NAMALWA (cell line): ENCODE data around the gene TBC1D20.

Source experiments
- DNase-seq: peaks from one replicate; pipeline ENCODE4 v3.0.0-alpha.2; 2015; ENCODE audit warnings: low spot score

The TBC1D20 gene

GRCh38 chr20:437787-438486, 24.4 kb downstream of the TBC1D20 start:
- DNase-seq = no peak

GRCh38 chr20:436476-436875, 25.9 kb downstream of the TBC1D20 start:
- no peak for DNase-seq

DNA sequence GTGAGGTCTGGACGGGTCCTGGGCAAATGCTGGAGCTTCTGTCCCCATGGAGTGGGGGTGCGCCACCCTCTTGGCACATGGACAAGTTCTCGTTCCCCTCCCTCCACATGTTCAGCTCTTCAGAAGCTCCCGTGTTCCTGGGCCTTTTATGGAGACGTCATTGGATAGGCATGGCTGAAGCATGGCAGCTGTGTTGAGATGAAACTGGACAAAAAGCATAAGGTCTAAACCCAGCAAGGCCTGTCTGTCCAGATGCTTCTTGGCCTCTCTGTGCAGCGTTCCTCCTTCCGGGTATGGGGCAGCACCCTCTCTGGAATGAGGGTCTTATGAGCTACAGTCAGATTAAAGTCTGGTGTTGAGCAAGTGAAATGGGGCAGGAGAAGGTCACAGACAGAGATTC, 26.8 kb downstream of the TBC1D20 start:
- no peak for DNase-seq

DNA sequence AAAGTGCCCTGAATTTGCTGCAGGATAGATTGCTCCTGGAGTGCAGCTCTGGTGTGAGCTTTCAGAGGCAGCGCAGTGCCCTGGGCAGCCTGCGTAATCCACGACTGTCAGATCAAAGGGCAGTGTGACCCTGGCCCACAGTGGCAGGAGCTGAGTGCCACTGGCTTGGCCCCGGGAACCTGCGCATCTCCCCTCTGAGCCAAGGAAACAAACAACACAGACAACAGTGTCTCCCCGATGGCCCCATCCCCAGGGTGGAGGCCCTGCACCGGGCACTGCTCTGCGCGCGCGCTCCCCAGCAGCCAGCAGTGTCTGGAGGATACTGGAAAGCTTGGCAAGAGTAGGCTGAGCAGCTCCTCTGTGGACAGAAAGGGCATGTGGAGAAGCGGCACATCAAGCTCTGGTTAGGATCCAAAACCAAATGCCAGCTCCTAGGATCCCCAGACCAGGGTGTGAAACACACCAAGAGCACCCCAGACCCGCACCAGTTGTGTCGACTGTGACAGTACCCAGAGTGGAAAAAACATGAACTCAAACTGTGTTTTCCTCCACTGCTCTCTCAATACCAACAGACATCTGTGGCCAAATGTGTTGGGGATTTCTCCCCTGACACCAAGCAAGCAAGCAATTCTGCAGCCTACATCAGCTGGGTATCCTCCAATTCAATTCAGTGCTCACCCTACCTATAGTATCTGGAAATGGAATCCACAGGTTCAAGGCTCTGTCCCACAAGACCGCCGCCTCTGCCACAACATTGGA, 27.5 kb downstream of the TBC1D20 start:
- DNase-seq = no peak

- DNase-seq = no peak
Measured at GRCh38 chr20:434221-434620, 28.1 kb downstream of the TBC1D20 start.

- no peak for DNase-seq
Measured at GRCh38 chr20:433300-433975, 28.9 kb downstream of the TBC1D20 start.

DNA sequence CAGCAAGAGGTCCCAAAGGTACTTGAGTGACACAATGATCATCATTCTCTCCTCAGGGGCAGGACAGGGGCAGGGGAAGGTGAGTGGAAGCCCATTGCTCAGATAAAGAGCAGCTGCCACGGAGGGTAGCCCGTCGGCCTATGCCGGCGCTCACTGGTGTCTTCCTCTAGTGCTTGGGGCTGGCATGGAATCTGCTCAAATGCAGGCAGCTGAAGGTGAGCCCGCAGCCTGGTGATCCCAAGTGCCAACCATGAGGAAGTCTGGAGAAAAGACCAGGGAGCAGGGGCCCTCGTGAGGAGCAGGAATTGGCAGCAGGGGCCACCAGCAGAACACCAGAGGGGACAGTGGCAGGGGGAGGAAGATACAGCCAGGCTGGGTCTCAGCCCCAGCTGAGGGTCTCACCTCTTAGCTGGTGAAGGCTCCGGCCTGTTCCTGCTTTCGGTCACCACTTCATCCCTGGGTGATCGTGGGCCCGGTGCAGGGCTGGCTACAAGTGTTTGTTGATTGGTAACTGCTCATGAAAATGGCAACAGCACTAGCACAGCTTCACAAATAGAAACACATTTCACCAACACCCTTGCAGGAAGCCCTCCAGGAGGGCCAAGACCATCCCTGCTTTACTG, 29.5 kb downstream of the TBC1D20 start:
- no peak for DNase-seq

- DNase-seq = no peak
Measured at GRCh38 chr20:432208-432607, 30.1 kb downstream of the TBC1D20 start.

DNA sequence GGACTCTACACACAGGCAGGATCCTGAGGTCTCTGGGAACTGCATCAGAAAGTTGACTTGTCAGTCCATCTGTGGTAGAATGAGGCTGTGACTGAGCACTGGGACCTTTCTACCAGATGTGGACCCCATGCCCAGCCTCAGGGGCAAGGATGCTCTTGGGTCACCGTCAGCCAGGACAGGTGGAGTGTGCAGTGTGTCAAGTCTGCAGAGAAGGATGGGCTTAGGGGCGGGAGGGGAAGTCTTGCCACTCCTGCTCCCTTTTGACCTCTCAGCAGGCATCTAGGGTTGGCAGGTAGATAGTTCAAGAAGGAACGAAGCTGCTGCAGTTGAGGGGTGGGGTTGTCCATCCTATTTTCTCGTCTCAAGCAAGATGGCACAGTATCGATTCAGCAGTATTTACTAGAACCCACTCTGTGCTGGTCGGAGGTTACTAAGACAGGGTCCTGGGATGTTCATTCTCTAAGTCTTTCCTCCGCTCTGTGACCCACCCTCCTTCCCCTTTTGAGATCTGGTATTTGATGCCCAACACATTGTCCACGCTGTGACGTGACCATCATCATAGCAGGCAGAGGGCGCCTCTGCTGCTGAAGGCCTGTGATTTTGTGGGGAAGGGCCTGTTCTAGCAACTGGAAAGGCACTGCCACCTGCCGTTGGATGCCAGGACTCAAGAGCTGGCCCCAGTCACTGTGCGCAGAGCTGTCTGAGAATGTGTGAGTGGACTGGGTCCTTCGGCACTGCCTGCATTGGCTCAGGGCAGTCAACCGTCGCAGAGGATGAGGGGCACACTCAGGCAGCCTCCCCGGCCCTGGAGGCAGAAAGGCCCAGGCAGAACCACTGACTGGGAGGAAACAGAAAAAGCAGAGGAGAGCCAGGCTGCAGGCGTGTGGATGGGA, 31.1 kb downstream of the TBC1D20 start:
- peak; percentile 69 for DNase-seq

DNA sequence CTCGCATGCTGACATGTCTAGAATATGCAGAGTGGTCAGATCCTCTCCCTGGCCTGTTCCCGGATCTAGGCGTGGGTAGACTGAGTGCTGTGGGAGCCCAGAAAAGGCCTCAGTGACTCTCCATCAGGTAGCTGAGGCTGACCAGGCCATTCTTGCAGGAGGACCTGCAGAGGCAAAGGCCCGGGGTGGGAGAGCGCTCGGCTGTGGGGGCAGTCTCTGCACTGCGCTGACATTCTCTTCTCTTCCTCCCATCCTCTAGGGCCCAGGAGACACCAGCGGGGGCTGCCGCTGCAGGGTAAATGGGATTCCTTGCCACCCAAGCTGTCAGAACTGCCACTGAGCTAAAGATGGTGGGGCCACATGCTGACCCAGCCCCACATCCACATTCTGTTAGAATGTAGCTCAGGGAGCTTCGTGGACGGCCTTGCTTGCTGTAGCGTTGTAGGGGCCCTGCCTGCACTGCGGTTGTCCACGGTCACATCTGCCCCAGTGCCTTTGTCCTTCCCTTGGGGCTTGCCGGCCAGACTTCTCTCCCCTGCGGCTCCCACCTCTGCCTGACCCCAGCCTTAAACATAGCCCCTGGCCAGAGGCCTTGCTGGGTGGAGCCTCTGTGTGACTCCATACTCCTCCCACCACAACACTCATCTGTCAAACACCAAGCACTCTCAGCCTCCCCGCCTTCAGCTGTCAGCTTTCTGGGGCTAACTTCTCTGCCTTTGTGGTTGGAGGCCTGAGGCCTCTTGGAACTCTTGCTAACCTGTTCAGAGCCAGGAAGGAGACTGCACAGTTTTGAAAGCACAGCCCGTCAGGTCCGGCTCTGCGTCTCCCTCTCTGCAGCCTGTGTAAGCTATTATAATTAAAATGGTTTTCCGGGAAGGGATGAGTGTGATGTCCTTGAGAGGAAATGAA, 32.0 kb downstream of the TBC1D20 start:
- DNase-seq = no peak

- no peak for DNase-seq
Measured at GRCh38 chr20:428658-429200, 33.6 kb downstream of the TBC1D20 start.

DNA sequence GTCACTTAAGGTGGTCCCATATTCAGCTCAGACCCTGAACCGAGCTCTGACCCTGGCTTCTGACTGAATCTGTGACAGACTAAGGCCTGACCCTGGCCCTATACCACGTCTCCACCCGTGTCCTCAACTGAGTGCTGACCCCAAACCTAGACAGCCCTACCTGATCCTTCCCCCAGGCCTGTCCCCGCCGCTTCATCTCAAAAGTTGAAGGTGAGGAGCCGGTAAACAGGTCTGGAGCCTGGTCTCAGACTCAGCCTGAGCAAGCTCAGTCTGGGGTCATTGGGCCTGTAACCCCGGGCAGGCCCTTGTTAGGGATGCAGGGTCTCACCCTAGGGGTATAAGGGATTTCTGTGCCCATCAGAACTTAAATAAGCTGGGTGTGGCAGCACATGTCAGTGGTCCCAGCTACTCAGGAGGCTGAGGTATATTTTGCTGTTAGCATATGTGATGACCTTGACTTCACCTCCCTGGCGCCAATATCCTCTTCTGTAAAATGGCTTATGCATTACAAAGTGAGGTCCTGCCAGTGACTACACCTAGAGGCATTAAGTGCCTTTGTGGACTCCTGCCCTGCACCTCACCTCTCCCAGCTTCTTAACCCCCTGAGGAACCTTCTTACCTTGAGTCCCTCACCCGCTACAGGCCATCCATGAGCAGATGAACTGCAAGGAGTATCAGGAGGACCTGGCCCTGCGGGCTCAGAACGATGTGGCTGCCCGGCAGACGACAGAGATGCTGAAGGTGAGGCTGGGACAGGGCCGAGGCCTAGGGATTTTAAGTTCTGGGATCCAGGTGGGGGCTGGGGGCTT, 34.3 kb downstream of the TBC1D20 start:
- no peak for DNase-seq

- DNase-seq = no peak
Measured at GRCh38 chr20:427401-427800, 34.9 kb downstream of the TBC1D20 start.

DNA sequence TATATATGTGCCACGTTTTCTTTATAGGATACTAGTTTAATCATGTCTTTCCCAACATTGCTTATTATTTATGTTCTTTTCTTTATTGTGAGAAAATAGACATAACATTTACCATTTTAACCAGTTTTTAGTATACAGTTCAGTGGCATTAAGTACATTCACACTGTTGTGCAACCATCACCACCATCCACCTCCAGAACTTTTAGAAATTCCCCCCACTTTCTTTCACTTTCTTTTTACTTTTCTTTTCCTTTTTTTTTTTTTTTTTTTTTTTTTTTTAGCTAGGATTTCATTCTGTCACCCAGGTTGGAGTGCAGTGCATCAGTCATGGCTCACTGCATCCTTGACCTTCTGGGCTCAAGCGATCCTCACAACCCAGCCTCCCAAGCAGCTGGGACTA, 35.8 kb downstream of the TBC1D20 start:
- DNase-seq = no peak

DNA sequence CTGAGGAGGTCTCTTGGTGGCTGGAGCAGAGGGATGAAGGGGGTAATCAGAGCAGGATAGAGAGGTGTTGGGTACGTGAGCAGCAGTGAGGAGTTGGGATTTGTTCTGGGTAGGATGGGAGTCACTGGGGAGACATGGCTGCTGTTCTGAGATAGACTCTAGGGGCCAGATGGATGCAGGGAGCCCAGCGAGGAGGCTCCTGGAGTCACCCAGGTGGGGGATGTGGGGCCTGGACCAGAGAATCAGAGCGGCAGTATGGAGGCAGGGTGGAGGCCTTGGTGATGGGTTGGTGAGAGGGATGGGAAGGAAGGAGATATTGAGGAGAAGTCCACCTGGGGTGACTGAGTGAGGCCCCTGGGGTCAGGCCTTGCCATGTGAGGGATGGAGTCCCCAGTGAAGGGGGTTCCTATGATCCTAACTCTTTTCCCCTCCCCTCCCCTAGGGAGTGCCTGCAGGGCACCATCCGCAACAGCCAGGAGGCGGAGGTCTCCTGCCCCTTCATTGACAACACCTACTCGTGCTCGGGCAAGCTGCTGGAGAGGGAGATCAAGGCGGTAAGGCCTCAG, 40.6 kb downstream of the TBC1D20 start:
- DNase-seq = no peak

GRCh38 chr20:420721-421574, 41.4 kb downstream of the TBC1D20 start:
- DNase-seq = no peak

DNA sequence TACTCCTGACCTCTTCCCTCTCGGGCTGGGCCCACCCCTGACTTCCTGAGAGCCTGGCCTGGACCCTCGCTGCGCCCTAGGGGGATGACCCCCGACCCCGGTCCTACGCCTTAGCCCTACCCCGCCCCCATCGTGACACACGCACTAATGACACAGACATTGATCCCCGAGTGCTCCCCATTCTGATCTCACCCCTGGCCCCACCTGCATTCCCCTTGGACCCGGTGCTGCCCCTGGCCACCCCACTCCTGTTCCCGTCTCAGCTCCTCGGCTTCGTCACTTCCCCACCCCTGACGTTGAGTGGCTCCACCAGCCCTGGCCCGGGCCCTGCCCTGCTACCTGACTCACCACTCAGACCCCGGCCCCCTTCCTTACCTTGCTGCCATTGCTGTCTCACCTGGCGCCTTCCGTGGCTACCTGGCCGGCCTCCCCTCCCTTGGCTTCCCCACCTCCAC, 42.1 kb downstream of the TBC1D20 start:
- DNase-seq = no peak

DNA sequence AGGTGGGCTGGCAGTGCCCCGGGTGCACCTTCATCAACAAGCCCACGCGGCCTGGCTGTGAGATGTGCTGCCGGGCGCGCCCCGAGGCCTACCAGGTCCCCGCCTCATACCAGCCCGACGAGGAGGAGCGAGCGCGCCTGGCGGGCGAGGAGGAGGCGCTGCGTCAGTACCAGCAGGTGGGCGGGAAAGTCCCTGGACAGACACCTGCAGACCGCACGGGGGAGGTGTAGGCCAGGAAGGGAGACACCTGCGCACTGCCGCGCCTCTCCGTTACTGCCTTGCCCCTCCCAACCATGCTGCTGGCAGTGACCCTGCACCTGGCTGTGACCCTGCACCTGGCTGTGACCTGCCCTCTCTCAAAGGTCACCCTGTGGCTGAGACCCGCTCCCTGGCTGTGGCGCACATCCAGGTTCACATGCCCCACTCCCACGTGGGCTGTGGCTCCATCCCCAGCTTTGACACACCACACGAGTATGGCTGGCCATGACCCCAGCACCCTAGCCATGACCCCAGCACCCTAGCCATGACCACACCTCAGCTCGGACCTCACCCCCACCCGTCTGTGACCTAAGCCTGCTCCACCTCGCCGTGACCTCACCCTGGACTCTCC, 42.7 kb downstream of the TBC1D20 start:
- no peak for DNase-seq
